HEK293 (cell line): Measurements from ENCODE around the gene GLRX2.
A peak's percentile ranks its signal among the peaks of the same experiment; 100 is the strongest.

Experiments used
- SCRT1 ChIP-seq: fragments of 450-650 bp; formaldehyde crosslinking; IDR thresholded peaks from 2 replicates; pipeline ENCODE4 v1.5.1; 2016; ENCODE audit warnings: missing biosample characterization, missing genetic modification characterization, borderline replicate concordance
- SCRT2 ChIP-seq: fragments of 450-650 bp; formaldehyde crosslinking; IDR thresholded peaks from 2 replicates; pipeline ENCODE4 v1.5.1; 2016; ENCODE audit warnings: missing biosample characterization, missing genetic modification characterization
- SP3 ChIP-seq: fragments of 450-650 bp; formaldehyde crosslinking; IDR thresholded peaks from 2 replicates; pipeline ENCODE4 v1.5.1; 2016; ENCODE audit warnings: missing biosample characterization, missing genetic modification characterization
- YY2 ChIP-seq: fragments of 450-650 bp; formaldehyde crosslinking; IDR thresholded peaks from 2 replicates; pipeline ENCODE4 v1.5.1; 2016; ENCODE audit warnings: missing biosample characterization, missing genetic modification characterization
- ZBTB7A ChIP-seq: fragments of 450-650 bp; formaldehyde crosslinking; IDR thresholded peaks from 2 replicates; pipeline ENCODE4 v1.5.1; 2016; ENCODE audit warnings: low read depth, missing biosample characterization, missing genetic modification characterization
- ZNF112 ChIP-seq: fragments of 450-650 bp; formaldehyde crosslinking; IDR thresholded peaks from 2 replicates; pipeline ENCODE4 v1.5.0; 2017; ENCODE audit warnings: missing biosample characterization, missing genetic modification characterization
- ZNF202 ChIP-seq: fragments of 450-650 bp; formaldehyde crosslinking; IDR thresholded peaks from 2 replicates; pipeline ENCODE4 v1.5.1; 2016; ENCODE audit warnings: missing biosample characterization, missing genetic modification characterization, borderline replicate concordance
- ZNF239 ChIP-seq: fragments of 450-650 bp; formaldehyde crosslinking; IDR thresholded peaks from 2 replicates; pipeline ENCODE4 v1.5.1; 2016; ENCODE audit warnings: missing biosample characterization, missing genetic modification characterization
- ZNF24 ChIP-seq: fragments of 450-650 bp; formaldehyde crosslinking; IDR thresholded peaks from 2 replicates; pipeline ENCODE4 v1.5.1; 2016; ENCODE audit warnings: missing biosample characterization, missing genetic modification characterization
- ZNF266 ChIP-seq: fragments of 450-650 bp; formaldehyde crosslinking; IDR thresholded peaks from 2 replicates; pipeline ENCODE4 v1.5.1; 2016; ENCODE audit warnings: missing biosample characterization, missing genetic modification characterization, low read depth
- ZNF416 ChIP-seq: fragments of 450-650 bp; formaldehyde crosslinking; IDR thresholded peaks from 2 replicates; pipeline ENCODE4 v1.5.1; 2016; ENCODE audit warnings: missing biosample characterization, missing genetic modification characterization
- ZNF426 ChIP-seq: fragments of 450-650 bp; formaldehyde crosslinking; IDR thresholded peaks from 2 replicates; pipeline ENCODE4 v1.5.1; 2017; ENCODE audit warnings: missing biosample characterization, missing genetic modification characterization, mild to moderate bottlenecking, inconsistent platforms, moderate library complexity
- ZNF48 ChIP-seq: fragments of 450-650 bp; formaldehyde crosslinking; IDR thresholded peaks from 2 replicates; pipeline ENCODE4 v1.5.1; 2016; ENCODE audit warnings: missing biosample characterization, missing genetic modification characterization
- ZNF544 ChIP-seq: fragments of 450-650 bp; formaldehyde crosslinking; IDR thresholded peaks from 2 replicates; pipeline ENCODE4 v1.5.0; 2017; ENCODE audit warnings: missing biosample characterization, missing genetic modification characterization
- ZNF624 ChIP-seq: fragments of 450-650 bp; formaldehyde crosslinking; IDR thresholded peaks from 2 replicates; pipeline ENCODE4 v1.5.1; 2017; ENCODE audit warnings: missing biosample characterization, missing genetic modification characterization
- ZNF677 ChIP-seq: fragments of 450-650 bp; IDR thresholded peaks from 2 replicates; pipeline ENCODE4 v1.5.0; 2018; ENCODE audit warnings: missing biosample characterization, mild to moderate bottlenecking, missing genetic modification characterization, moderate library complexity
- ZNF747 ChIP-seq: fragments of 450-650 bp; formaldehyde crosslinking; IDR thresholded peaks from 2 replicates; pipeline ENCODE4 v1.5.1; 2016; ENCODE audit warnings: missing biosample characterization, missing genetic modification characterization
- ZSCAN16 ChIP-seq: fragments of 450-650 bp; formaldehyde crosslinking; IDR thresholded peaks from 2 replicates; pipeline ENCODE4 v1.5.1; 2016; ENCODE audit warnings: missing biosample characterization, missing genetic modification characterization
- TF ChIP-seq, protein P1 (sequence below): fragments of 450-650 bp; IDR thresholded peaks from 2 replicates; pipeline ENCODE4 v1.5.1; 2018; ENCODE audit warnings: missing biosample characterization, missing genetic modification characterization
- TF ChIP-seq, protein P2 (sequence below): fragments of 450-650 bp; formaldehyde crosslinking; IDR thresholded peaks from 2 replicates; pipeline ENCODE4 v1.5.1; 2017; ENCODE audit warnings: missing biosample characterization, mild to moderate bottlenecking, missing genetic modification characterization, moderate library complexity
- TF ChIP-seq, protein P3 (sequence below): fragments of 450-650 bp; formaldehyde crosslinking; IDR thresholded peaks from 2 replicates; pipeline ENCODE4 v1.5.1; 2016; ENCODE audit warnings: missing biosample characterization, missing genetic modification characterization
- TF ChIP-seq, protein P4 (sequence below): fragments of 450-650 bp; formaldehyde crosslinking; IDR thresholded peaks from 2 replicates; pipeline ENCODE4 v1.5.1; 2017; ENCODE audit warnings: missing biosample characterization, missing genetic modification characterization
- TF ChIP-seq, protein P5 (sequence below): fragments of 450-650 bp; formaldehyde crosslinking; IDR thresholded peaks from 2 replicates; pipeline ENCODE4 v1.5.1; 2016; ENCODE audit warnings: missing biosample characterization, missing genetic modification characterization
- TF ChIP-seq, protein P6 (sequence below): fragments of 450-650 bp; formaldehyde crosslinking; IDR thresholded peaks from 2 replicates; pipeline ENCODE4 v1.5.1; 2016; ENCODE audit warnings: missing biosample characterization, missing genetic modification characterization
- TF ChIP-seq, protein P7 (sequence below): fragments of 450-650 bp; formaldehyde crosslinking; IDR thresholded peaks from 2 replicates; pipeline ENCODE4 v1.5.1; 2016; ENCODE audit warnings: missing biosample characterization, missing genetic modification characterization
- TF ChIP-seq, protein P8 (sequence below): fragments of 450-650 bp; formaldehyde crosslinking; optimal IDR thresholded peaks from 2 replicates; pipeline ENCODE3; 2016; ENCODE audit warnings: missing biosample characterization, mild to moderate bottlenecking, missing genetic modification characterization

Gene GLRX2

DNA sequence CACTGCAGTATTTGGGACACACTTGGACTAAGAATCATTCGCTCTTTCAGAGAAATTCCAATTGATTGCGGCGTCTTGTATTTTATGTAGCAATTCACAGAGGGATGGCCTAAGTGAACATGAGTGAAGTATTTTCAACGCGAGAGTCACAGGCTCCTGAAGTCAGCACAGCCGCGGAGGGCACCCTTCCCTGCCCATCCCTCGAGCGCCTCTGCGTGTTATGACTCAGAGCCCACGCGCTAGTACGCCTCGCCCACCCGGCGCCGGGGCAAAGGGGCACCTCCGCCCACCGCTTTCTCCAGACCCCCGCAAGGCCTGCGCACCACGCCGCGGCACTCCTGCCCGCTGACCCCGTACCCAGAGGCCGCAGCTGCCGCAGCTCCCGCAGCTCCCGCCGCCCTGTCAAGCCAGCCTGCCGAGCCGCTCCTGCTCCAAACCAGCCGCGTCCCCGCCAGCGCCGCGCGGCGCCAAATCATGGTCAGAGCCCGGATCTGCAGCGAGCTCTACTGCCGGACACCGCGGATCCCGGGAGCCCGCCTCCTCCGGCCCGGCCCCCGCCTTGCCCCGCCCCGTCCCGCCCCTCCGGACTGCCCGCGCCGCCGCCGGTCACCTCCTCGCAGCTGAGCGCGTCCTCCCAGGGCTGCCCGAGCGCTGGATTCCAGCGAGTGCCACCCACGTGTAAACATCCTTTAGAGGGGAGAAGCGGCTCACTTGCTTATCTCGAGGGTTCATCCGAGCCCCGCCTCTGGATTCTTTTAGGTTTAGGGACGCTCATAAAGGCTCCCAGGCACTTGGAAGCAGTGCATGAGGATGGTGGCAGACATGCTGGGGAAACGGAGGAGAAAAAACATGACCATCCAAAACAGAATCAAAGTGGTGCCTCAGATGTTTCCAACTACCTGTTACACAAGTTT lies at the start of gene GLRX2 (continued):
- TF ChIP-seq SP3 (tag by site-specific recombination), result peak; percentile 74
- TF ChIP-seq ZNF24 (tag by site-specific recombination), result no peak
- TF ChIP-seq ZNF266, result no peak
- TF ChIP-seq, protein P1, sequence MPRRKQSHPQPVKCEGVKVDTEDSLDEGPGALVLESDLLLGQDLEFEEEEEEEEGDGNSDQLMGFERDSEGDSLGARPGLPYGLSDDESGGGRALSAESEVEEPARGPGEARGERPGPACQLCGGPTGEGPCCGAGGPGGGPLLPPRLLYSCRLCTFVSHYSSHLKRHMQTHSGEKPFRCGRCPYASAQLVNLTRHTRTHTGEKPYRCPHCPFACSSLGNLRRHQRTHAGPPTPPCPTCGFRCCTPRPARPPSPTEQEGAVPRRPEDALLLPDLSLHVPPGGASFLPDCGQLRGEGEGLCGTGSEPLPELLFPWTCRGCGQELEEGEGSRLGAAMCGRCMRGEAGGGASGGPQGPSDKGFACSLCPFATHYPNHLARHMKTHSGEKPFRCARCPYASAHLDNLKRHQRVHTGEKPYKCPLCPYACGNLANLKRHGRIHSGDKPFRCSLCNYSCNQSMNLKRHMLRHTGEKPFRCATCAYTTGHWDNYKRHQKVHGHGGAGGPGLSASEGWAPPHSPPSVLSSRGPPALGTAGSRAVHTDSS, result no peak
- TF ChIP-seq, protein P2, sequence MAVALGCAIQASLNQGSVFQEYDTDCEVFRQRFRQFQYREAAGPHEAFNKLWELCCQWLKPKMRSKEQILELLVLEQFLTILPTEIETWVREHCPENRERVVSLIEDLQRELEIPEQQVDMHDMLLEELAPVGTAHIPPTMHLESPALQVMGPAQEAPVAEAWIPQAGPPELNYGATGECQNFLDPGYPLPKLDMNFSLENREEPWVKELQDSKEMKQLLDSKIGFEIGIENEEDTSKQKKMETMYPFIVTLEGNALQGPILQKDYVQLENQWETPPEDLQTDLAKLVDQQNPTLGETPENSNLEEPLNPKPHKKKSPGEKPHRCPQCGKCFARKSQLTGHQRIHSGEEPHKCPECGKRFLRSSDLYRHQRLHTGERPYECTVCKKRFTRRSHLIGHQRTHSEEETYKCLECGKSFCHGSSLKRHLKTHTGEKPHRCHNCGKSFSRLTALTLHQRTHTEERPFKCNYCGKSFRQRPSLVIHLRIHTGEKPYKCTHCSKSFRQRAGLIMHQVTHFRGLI, result 0 out of 2 replicates have a peak, but pooled peaks have one; percentile 6
- TF ChIP-seq ZNF239 (tag by site-specific recombination), result no peak
- peak; percentile 91 for TF ChIP-seq SCRT2
- no peak for TF ChIP-seq ZNF677 (tag by site-specific recombination)
- TF ChIP-seq, protein P3, sequence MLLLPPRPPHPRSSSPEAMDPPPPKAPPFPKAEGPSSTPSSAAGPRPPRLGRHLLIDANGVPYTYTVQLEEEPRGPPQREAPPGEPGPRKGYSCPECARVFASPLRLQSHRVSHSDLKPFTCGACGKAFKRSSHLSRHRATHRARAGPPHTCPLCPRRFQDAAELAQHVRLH, result no peak
- no peak for TF ChIP-seq ZNF112
- TF ChIP-seq ZBTB7A (tag by site-specific recombination), result no peak
- TF ChIP-seq, protein P4, sequence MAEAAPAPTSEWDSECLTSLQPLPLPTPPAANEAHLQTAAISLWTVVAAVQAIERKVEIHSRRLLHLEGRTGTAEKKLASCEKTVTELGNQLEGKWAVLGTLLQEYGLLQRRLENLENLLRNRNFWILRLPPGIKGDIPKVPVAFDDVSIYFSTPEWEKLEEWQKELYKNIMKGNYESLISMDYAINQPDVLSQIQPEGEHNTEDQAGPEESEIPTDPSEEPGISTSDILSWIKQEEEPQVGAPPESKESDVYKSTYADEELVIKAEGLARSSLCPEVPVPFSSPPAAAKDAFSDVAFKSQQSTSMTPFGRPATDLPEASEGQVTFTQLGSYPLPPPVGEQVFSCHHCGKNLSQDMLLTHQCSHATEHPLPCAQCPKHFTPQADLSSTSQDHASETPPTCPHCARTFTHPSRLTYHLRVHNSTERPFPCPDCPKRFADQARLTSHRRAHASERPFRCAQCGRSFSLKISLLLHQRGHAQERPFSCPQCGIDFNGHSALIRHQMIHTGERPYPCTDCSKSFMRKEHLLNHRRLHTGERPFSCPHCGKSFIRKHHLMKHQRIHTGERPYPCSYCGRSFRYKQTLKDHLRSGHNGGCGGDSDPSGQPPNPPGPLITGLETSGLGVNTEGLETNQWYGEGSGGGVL (tag by site-specific recombination), result no peak
- TF ChIP-seq, protein P5, sequence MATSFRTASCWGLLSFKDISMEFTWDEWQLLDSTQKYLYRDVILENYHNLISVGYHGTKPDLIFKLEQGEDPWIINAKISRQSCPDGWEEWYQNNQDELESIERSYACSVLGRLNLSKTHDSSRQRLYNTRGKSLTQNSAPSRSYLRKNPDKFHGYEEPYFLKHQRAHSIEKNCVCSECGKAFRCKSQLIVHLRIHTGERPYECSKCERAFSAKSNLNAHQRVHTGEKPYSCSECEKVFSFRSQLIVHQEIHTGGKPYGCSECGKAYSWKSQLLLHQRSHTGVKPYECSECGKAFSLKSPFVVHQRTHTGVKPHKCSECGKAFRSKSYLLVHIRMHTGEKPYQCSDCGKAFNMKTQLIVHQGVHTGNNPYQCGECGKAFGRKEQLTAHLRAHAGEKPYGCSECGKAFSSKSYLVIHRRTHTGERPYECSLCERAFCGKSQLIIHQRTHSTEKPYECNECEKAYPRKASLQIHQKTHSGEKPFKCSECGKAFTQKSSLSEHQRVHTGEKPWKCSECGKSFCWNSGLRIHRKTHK, result no peak
- TF ChIP-seq ZNF426, result no peak
- TF ChIP-seq, protein P6, sequence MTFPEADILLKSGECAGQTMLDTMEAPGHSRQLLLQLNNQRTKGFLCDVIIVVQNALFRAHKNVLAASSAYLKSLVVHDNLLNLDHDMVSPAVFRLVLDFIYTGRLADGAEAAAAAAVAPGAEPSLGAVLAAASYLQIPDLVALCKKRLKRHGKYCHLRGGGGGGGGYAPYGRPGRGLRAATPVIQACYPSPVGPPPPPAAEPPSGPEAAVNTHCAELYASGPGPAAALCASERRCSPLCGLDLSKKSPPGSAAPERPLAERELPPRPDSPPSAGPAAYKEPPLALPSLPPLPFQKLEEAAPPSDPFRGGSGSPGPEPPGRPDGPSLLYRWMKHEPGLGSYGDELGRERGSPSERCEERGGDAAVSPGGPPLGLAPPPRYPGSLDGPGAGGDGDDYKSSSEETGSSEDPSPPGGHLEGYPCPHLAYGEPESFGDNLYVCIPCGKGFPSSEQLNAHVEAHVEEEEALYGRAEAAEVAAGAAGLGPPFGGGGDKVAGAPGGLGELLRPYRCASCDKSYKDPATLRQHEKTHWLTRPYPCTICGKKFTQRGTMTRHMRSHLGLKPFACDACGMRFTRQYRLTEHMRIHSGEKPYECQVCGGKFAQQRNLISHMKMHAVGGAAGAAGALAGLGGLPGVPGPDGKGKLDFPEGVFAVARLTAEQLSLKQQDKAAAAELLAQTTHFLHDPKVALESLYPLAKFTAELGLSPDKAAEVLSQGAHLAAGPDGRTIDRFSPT (tag by site-specific recombination), result peak; percentile 87
- TF ChIP-seq ZNF202 (tag by site-specific recombination), result no peak
- TF ChIP-seq, protein P7, sequence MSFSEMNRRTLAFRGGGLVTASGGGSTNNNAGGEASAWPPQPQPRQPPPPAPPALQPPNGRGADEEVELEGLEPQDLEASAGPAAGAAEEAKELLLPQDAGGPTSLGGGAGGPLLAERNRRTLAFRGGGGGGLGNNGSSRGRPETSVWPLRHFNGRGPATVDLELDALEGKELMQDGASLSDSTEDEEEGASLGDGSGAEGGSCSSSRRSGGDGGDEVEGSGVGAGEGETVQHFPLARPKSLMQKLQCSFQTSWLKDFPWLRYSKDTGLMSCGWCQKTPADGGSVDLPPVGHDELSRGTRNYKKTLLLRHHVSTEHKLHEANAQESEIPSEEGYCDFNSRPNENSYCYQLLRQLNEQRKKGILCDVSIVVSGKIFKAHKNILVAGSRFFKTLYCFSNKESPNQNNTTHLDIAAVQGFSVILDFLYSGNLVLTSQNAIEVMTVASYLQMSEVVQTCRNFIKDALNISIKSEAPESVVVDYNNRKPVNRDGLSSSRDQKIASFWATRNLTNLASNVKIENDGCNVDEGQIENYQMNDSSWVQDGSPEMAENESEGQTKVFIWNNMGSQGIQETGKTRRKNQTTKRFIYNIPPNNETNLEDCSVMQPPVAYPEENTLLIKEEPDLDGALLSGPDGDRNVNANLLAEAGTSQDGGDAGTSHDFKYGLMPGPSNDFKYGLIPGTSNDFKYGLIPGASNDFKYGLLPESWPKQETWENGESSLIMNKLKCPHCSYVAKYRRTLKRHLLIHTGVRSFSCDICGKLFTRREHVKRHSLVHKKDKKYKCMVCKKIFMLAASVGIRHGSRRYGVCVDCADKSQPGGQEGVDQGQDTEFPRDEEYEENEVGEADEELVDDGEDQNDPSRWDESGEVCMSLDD (tag by site-specific recombination), result no peak
- no peak for TF ChIP-seq YY2 (tag by site-specific recombination)
- no peak for TF ChIP-seq SCRT1
- TF ChIP-seq, protein P8, sequence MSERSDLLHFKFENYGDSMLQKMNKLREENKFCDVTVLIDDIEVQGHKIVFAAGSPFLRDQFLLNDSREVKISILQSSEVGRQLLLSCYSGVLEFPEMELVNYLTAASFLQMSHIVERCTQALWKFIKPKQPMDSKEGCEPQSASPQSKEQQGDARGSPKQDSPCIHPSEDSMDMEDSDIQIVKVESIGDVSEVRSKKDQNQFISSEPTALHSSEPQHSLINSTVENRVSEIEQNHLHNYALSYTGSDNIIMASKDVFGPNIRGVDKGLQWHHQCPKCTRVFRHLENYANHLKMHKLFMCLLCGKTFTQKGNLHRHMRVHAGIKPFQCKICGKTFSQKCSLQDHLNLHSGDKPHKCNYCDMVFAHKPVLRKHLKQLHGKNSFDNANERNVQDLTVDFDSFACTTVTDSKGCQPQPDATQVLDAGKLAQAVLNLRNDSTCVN (tag by site-specific recombination), result peak; percentile 95
- no peak for TF ChIP-seq ZNF544 (tag by site-specific recombination)
- TF ChIP-seq ZSCAN16 (tag by site-specific recombination), result no peak
- no peak for TF ChIP-seq ZNF416 (tag by site-specific recombination)
- TF ChIP-seq ZNF747 (tag by site-specific recombination), result no peak
- no peak for TF ChIP-seq ZNF624 (tag by site-specific recombination)
- no peak for TF ChIP-seq ZNF48
